Right renal pelvis (tissue), 4 donors: ENCODE measurements around the gene RPS15A. TPM values are rescaled to one million over a fixed set of nuclear protein-coding genes. Genes with fewer than 3 reads are reported as not detected.
"Not testable (repeated sequence)": the region's sequence is repeated elsewhere in the genome, so short reads cannot be mapped to it uniquely, and the experiment has no call there.

Source experiments
- DNase-seq, 4 donors: peaks; one replicate each; pipeline ENCODE4 v3.0.0-alpha.2; 2013; ENCODE audit warnings: low read depth in 4 of 4, low spot score in 3 of 4, missing footprints in 1 of 4
- polyA plus RNA-seq, 4 donors: library from polyadenylated mRNA; unstranded; fragments of 120-200 nt; gene quantifications; one replicate each; pipeline ENCODE4 v1.2.1, GENCODE V29; 2013; ENCODE audit not compliant: insufficient read length in 4 of 4

Gene RPS15A
- polyA plus RNA-seq, 4 donors, result 1,992 to 2,216 (median 2,073) TPM

DNA sequence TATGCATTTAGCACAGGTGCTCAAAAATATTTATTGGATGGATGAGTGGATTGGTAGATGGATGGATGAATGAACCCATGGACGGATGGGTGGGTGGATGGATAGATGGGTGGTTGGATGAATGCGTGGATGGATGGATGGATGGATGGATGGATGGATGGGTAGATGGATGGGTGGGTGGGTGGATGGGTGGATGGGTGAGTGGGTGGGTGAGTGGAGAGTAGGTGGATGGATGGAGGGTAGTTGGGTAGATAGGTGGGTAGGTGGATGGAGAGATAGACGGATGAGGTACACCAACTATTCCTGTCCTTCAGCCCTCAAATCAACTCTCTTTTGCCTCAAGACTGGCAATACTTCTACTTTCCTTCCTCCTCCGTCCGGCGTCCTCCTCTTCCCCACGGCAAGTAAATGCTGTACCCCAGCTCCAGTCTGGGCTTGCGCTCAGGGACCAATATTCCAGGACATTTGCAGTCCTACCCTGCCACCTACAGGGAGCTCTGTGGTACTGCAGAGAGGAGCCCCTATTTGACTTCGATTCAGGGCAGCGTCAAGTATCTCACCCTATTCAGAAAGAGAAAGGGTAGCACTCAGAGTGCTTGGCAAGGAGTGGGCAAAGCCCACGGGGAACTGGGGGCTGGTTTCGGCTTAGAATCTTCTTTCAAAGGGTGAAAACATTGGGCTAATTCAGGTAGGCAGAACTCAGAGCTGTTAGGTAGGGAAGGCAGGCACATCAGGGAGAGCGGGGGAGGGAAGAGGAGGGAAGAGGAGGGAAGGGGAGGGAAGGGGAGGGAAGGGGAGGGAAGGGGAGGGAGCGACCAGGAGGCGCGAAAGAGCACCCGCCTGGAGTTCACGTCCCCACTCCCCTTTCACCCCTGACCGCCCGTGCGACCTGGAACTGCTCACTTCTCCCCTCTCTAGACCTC, 30.3 kb downstream of the RPS15A start:
- not testable (repeated sequence) for DNase-seq

- not testable (repeated sequence) for DNase-seq
Observed at GRCh38 chr16:18757960-18758660, 32.0 kb downstream of the RPS15A start.

GRCh38 chr16:18756639-18757038, 33.5 kb downstream of the RPS15A start:
- DNase-seq, result not testable (repeated sequence)

- not testable (repeated sequence) for DNase-seq
Observed at GRCh38 chr16:18742870-18743269, 47.3 kb downstream of the RPS15A start.

GRCh38 chr16:18740027-18740426, 50.1 kb downstream of the RPS15A start:
- DNase-seq, result not testable (repeated sequence)

DNA sequence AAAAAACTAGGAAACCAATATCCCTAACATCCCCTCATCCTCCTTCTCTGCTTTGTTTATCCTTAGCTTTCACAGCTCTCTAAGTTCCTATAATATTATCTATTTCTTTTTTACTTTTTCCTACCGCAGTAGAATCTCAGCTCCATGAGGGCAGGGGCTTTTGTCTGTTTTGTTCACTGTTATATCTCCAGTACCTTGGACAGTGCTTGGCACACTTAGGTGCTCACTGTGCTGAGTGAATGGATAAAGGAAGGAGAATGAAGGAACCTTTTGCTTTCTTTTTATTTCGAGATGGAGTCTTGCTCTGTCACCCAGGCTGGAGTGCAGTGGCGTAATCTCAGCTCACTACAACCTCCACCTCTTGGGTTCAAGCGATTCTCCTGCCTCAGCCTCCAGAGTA, 51.4 kb downstream of the RPS15A start:
- DNase-seq, result not testable (repeated sequence)

GRCh38 chr16:18734279-18734678, 55.9 kb downstream of the RPS15A start:
- DNase-seq, result not testable (repeated sequence)

Other genes with a start within 250 kb of the RPS15A start
- gene NOMO2, start 228.2 kb downstream of the RPS15A start, polyA plus RNA-seq, result 100 to 1,000 TPM in 1 of 4 donors, 10 to 100 TPM in 3; 87.9 to 109 (median 98.7) TPM
- gene ARL6IP1, start 11.2 kb upstream of the RPS15A start, polyA plus RNA-seq, result 100 to 1,000 TPM; 283 to 315 (median 307) TPM
- 10 to 100 TPM; 49.8 to 59.0 (median 53.3) TPM for gene SMG1, start 136.1 kb upstream of the RPS15A start, polyA plus RNA-seq
- gene TMC7, start 193.6 kb upstream of the RPS15A start, polyA plus RNA-seq, result 1 to 10 TPM; 1.7 to 2.1 (median 1.9) TPM